Tibial artery (tissue), 4 donors: ENCODE measurements around the gene ACTR8.

Experiments
- DNase-seq, 2 donors: peaks; one replicate each; pipeline ENCODE4 v3.0.0-alpha.2; 2019
- H3K27ac ChIP-seq, 2 donors: fragments of 200-600 bp; sonication (generic) in 1 of 2; 1 replicate in 1 of 2; 2 replicates in 1 of 2; pipeline ENCODE4 v1.5.1; 2018 to 2019; ENCODE audit warnings: mild to moderate bottlenecking in 1 of 2
- H3K27me3 ChIP-seq, 2 donors: fragments of 200-600 bp; sonication (generic) in 1 of 2; one replicate each; pipeline versions ENCODE4 v1.5.1 to v1.6.0; 2016 to 2019
- H3K36me3 ChIP-seq, 3 donors: fragments of 200-600 bp; sonication (generic) in 2 of 3; one replicate each; pipeline ENCODE4 v1.5.1; 2016 to 2019; ENCODE audit warnings: mild to moderate bottlenecking in 2 of 3
- H3K4me1 ChIP-seq, 4 donors: fragments of 200-600 bp; sonication (generic) in 2 of 4; 1 replicate in 3 of 4; 2 replicates in 1 of 4; pipeline ENCODE4 v1.5.1; 2016 to 2019
- H3K4me3 ChIP-seq, 2 donors: fragments of 200-600 bp; sonication (generic) in 1 of 2; 1 replicate in 1 of 2; 2 replicates in 1 of 2; pipeline ENCODE4 v1.5.1; 2018 to 2019; ENCODE audit warnings: mild to moderate bottlenecking in 2 of 2
- H3K9me3 ChIP-seq, 3 donors: fragments of 200-600 bp; sonication (generic) in 1 of 3; one replicate each; pipeline ENCODE4 v1.5.1; 2016 to 2019
- intact Hi-C: fragments of 100-400 bp; cut with DNase I; formaldehyde crosslinking; loops from one replicate; pipeline ENCODE4 v1.15.0; 2023; ENCODE audit warnings: low total_unique reads
- TF ChIP-seq, protein P1 (sequence below), 2 experiments: fragments of 200-600 bp in 1 of 2; fragments of 450-650 bp in 1 of 2; IDR thresholded peaks; one replicate each; pipeline ENCODE4 v1.5.1; 2017 to 2019; ENCODE audit warnings: antibody characterized with exemption in 2 of 2, mild to moderate bottlenecking in 1 of 2, moderate library complexity in 1 of 2

ACTR8 gene

DNA sequence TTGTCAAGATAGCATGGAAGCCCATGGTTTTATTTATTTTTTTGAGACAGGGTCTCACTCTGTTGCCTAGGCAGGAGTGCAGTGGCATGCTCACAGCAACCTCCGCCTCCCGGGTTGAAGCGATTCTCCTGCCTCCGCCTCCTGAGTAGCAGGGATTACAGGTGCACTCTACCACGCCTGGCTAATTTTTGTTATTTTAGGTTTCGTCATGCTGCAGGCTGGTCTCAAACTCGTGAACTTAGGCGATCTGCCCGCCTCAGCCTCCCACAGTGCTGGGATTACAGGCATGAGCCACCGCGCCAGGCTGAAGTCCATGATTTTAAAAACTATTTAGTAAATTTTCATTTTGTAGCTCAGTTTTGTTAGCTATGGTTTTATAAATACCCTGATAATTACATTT is 2.7 kb upstream of the ACTR8 start:
- Histone ChIP-seq H3K9me3 (no peaks in the 10 kb centered on the region), H3K36me3 (peaks cover 21 to 38% (median 33%) of the 10 kb centered on the region in 3 donors), H3K27me3 (no peaks in the 10 kb centered on the region), H3K4me1 (peaks cover 0 to 31% (median 14%) of the 10 kb centered on the region in 4 donors), H3K27ac (no peak overlapping the region), H3K4me3 (no peak overlapping the region)
- intact Hi-C loops: no loop called here
- DNase-seq: no peak
- TF ChIP-seq, protein P1, sequence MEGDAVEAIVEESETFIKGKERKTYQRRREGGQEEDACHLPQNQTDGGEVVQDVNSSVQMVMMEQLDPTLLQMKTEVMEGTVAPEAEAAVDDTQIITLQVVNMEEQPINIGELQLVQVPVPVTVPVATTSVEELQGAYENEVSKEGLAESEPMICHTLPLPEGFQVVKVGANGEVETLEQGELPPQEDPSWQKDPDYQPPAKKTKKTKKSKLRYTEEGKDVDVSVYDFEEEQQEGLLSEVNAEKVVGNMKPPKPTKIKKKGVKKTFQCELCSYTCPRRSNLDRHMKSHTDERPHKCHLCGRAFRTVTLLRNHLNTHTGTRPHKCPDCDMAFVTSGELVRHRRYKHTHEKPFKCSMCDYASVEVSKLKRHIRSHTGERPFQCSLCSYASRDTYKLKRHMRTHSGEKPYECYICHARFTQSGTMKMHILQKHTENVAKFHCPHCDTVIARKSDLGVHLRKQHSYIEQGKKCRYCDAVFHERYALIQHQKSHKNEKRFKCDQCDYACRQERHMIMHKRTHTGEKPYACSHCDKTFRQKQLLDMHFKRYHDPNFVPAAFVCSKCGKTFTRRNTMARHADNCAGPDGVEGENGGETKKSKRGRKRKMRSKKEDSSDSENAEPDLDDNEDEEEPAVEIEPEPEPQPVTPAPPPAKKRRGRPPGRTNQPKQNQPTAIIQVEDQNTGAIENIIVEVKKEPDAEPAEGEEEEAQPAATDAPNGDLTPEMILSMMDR (IDR thresholded peaks at IDR 0.05): no peak

DNA sequence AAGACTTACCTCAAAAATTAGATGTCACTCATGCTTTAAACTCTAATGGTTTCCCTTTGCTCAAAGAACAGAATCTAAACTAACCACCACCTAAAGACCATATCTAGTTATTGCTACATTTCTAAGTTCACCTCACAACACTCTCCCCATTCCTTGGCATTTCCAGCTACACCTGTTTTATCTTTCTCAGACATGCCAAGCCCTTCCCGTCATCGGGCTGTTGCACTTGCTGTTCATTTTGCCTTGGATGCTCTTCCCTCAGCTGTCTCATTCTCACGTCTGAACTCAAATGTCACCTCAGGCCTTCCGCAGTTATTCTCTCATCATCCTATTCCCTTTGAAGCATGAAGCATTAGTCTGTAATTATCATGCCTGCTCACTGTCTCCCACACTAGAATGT is 1.1 kb upstream of the ACTR8 start:
- no peak overlapping the region for H3K4me3 ChIP-seq
- H3K9me3 ChIP-seq: no peaks in the 10 kb centered on the region
- H3K27ac ChIP-seq: no peak overlapping the region
- peaks cover 0 to 19% (median 12%) of the 10 kb centered on the region in 4 donors for H3K4me1 ChIP-seq
- no peaks in the 10 kb centered on the region for H3K27me3 ChIP-seq
- TF ChIP-seq, protein P1 (IDR thresholded peaks at IDR 0.05): no peak
- DNase-seq: no peak
- H3K36me3 ChIP-seq: peaks cover 37 to 54% (median 44%) of the 10 kb centered on the region in 3 donors
- intact Hi-C loops: no loop called here

DNA sequence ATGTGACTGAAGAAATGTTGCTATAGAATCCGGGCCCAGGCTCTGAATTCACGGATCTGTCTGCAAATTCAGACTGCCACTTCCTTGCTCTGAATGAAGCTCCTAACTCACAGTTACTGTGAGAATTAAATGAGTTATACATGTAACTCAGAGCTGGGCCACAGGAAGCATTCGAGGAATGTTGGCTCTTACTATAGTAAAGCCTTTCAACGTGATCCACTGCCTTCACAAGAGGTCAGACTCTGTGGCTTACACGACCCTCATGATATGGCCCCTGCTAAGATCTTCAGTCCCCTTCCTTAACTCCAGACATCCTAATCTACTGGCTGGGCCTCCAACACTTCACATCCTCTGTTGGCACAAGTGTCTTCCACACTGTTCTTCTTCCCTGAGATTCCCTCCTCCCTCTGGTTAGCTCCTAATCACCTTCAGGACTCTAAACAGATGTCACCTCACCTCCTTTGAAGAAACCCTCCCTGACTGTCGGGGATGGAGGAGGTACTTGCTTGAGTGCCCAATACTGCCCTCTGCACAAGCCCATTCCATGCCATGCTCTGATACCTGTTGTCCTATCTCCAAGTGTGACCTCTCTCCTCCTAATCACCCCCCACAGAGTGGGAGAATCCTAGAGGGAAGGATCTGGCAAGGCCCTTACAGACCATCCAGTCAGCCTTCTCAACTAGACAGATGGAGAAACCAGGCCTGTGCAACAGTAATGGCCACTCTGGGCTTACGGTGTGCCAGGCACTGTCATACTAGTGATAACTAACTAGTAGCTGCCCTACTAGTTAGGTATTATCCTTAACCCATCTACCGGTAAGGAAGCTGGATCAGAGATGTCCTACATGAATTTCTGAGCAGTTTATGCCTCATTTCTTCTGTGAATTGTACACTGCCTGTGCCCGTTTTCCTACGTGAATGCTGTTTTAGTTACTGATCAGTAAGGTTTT is 1.3 kb downstream of the ACTR8 start:
- DNase-seq: no peak
- Histone ChIP-seq H3K27ac (peak overlapping the region in 1 of 2 donors; percentile 89), H3K36me3 (peaks cover 50 to 60% (median 57%) of the 10 kb centered on the region in 3 donors), H3K4me1 (peaks cover 0 to 19% (median 12%) of the 10 kb centered on the region in 4 donors), H3K9me3 (no peaks in the 10 kb centered on the region), H3K27me3 (no peaks in the 10 kb centered on the region), H3K4me3 (peak overlapping the region; percentile 80 to 96)
- intact Hi-C loops: no loop called here
- TF ChIP-seq, protein P1 (IDR thresholded peaks at IDR 0.05): no peak

- H3K36me3 ChIP-seq: peaks cover 66 to 95% (median 92%) of the 10 kb centered on the region in 3 donors
- intact Hi-C loops: no loop called here
- H3K9me3 ChIP-seq: no peaks in the 10 kb centered on the region
- no peak overlapping the region for H3K4me3 ChIP-seq
- H3K27me3 ChIP-seq: no peaks in the 10 kb centered on the region
- H3K27ac ChIP-seq: no peak overlapping the region
- DNase-seq: no peak
- TF ChIP-seq, protein P1 (IDR thresholded peaks at IDR 0.05): no peak
- no peaks in the 10 kb centered on the region for H3K4me1 ChIP-seq
Observed at GRCh38 chr3:53865732-53866499, 16.0 kb downstream of the ACTR8 start.

DNA sequence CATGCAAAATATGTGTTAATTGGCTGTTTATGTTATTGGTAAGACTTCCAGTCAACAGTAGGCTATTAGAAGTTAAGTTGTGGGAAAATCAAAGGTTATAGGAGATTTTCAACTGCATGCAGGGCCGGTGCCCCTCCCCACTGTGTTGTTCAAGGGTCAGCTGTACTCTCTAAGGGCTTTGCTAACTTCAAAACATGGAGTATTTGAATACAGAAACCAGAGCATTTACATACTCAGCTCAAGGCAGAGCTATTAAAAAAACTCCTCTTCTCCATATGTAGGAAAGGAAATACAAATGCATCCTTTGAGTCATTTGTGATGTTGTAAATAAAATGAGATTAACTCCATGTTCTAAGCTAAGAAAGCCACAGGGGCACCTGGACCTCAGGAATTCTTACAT is 18.8 kb downstream of the ACTR8 start:
- H3K27me3 ChIP-seq: no peaks in the 10 kb centered on the region

More for the DNA sequence above, 18.8 kb downstream of the ACTR8 start:
- intact Hi-C loops: no loop called here
- no peak for DNase-seq
- Histone ChIP-seq H3K4me1 (no peaks in the 10 kb centered on the region), H3K36me3 (peaks cover 44 to 94% (median 76%) of the 10 kb centered on the region in 3 donors), H3K9me3 (no peaks in the 10 kb centered on the region), H3K27ac (no peak overlapping the region), H3K4me3 (no peak overlapping the region)
- TF ChIP-seq, protein P1 (IDR thresholded peaks at IDR 0.05): no peak
